GM23338 (cell line): ENCODE measurements around the gene SPAG16. TPM values are rescaled to one million over a fixed set of nuclear protein-coding genes. Genes with fewer than 3 reads are reported as not detected.

ENCODE experiments used
- ATAC-seq: fragments of 200-7000 bp; cut with Tn5 transposase; 3 replicates; pipeline ENCODE4 v1.9.1; 2020
- DNase-seq: peaks from one replicate; pipeline ENCODE4 v3.0.0-alpha.2; 2015; ENCODE audit warnings: low spot score
- H2AFZ ChIP-seq: fragments of 200-600 bp; sonication (generic); 2 replicates; pipeline ENCODE4 v1.8.0; 2016; ENCODE audit warnings: antibody characterized with exemption, mild to moderate bottlenecking, moderate library complexity
- H3F3A ChIP-seq: fragments of 200-600 bp; sonication (generic); replicated peaks from 2 replicates; pipeline ENCODE4 v1.8.0; 2017; ENCODE audit warnings: antibody characterized with exemption, mixed run types, low read depth
- H3K27ac ChIP-seq: fragments of 200-600 bp; sonication (generic); 2 replicates; pipeline ENCODE4 v1.6.1; 2016; ENCODE audit warnings: low read depth
- H3K27me3 ChIP-seq: fragments of 200-600 bp; sonication (generic); 2 replicates; pipeline ENCODE4 v1.8.0; 2016; ENCODE audit warnings: mild to moderate bottlenecking, mixed run types, moderate library complexity; ENCODE audit not compliant: insufficient read depth
- H3K36me3 ChIP-seq: fragments of 200-600 bp; sonication (generic); 2 replicates; pipeline ENCODE4 v1.8.0; 2016; ENCODE audit warnings: mild to moderate bottlenecking; ENCODE audit not compliant: insufficient read depth
- H3K4me1 ChIP-seq: fragments of 200-600 bp; sonication (generic); 2 replicates; pipeline ENCODE4 v1.8.0; 2016; ENCODE audit warnings: mild to moderate bottlenecking, moderate library complexity; ENCODE audit not compliant: insufficient read depth
- H3K4me2 ChIP-seq: fragments of 200-600 bp; sonication (generic); 2 replicates; pipeline ENCODE4 v1.7.1; 2017; ENCODE audit warnings: mixed run types
- H3K4me3 ChIP-seq: fragments of 200-600 bp; sonication (generic); 2 replicates; pipeline ENCODE4 v1.6.1; 2016; ENCODE audit warnings: mixed run types
- H3K79me2 ChIP-seq: fragments of 200-600 bp; sonication (generic); replicated peaks from 2 replicates; pipeline ENCODE4 v1.8.0; 2017; ENCODE audit warnings: mild to moderate bottlenecking; ENCODE audit not compliant: insufficient read depth
- H3K9me2 ChIP-seq: fragments of 200-600 bp; sonication (generic); 2 replicates; pipeline ENCODE4 v1.8.0; 2017; ENCODE audit not compliant: insufficient read depth
- H4K20me1 ChIP-seq: fragments of 200-600 bp; sonication (generic); replicated peaks from 2 replicates; pipeline ENCODE4 v1.8.0; 2017; ENCODE audit warnings: mild to moderate bottlenecking; ENCODE audit not compliant: insufficient read depth
- H3K27ac Mint-ChIP-seq: 2 replicates; pipeline ENCODE4 v1.8.0; 2020; ENCODE audit warnings: inconsistent platforms, mild to moderate bottlenecking, moderate library complexity, mixed read lengths
- H3K27me3 Mint-ChIP-seq: 3 replicates; pipeline ENCODE4 v1.8.0; 2022; ENCODE audit warnings: low read depth, mild to moderate bottlenecking, moderate library complexity, mixed read lengths, inconsistent platforms; ENCODE audit not compliant: insufficient read depth, poor library complexity
- H3K36me3 Mint-ChIP-seq: 3 replicates; pipeline ENCODE4 v1.8.0; 2021; ENCODE audit warnings: low read depth, mild to moderate bottlenecking, inconsistent platforms, moderate library complexity, mixed read lengths
- H3K4me1 Mint-ChIP-seq: 3 replicates; pipeline ENCODE4 v1.8.0; 2020; ENCODE audit warnings: mild to moderate bottlenecking, inconsistent platforms, mixed read lengths
- H3K4me3 Mint-ChIP-seq: 3 replicates; pipeline ENCODE4 v1.8.0; 2021; ENCODE audit warnings: moderate library complexity, mild to moderate bottlenecking, inconsistent platforms, mixed read lengths
- H3K9me3 Mint-ChIP-seq: 3 replicates; pipeline ENCODE4 v1.8.0; 2020; ENCODE audit warnings: moderate library complexity, mild to moderate bottlenecking, inconsistent platforms, mixed read lengths
- CREB1 ChIP-seq: fragments of 250-450 bp; sonication (Bioruptor Pico); IDR thresholded peaks from 2 replicates; pipeline ENCODE4 v1.5.0; 2020; ENCODE audit warnings: low read depth, mild to moderate bottlenecking, moderate library complexity
- CTCF ChIP-seq, 2 experiments: fragments of 200-600 bp in 1 of 2; sonication (generic) in 1 of 2; conservative IDR thresholded peaks; 2 replicates each; pipeline versions ENCODE4 v1.5.1 to v1.6.1; 2016 to 2017; ENCODE audit warnings: antibody characterized with exemption in 2 of 2, low read depth in 2 of 2, mild to moderate bottlenecking in 2 of 2, moderate library complexity in 1 of 2
- ETS1 ChIP-seq: IDR thresholded peaks from 2 replicates; pipeline ENCODE4 v1.6.1; 2016; ENCODE audit warnings: antibody characterized with exemption
- EZH2 ChIP-seq: fragments of 200-600 bp; sonication (generic); IDR thresholded peaks from one replicate; pipeline ENCODE4 v1.8.0; 2017; ENCODE audit warnings: antibody characterized with exemption, mild to moderate bottlenecking, low read depth; ENCODE audit not compliant: unreplicated experiment
- NANOG ChIP-seq: IDR thresholded peaks from 2 replicates; pipeline ENCODE4 v1.6.1; 2016; ENCODE audit warnings: antibody characterized with exemption, borderline replicate concordance
- POLR2AphosphoS5 ChIP-seq: IDR thresholded peaks from 2 replicates; pipeline ENCODE4 v1.6.1; 2016; ENCODE audit warnings: antibody characterized with exemption, low read depth
- ZNF114 ChIP-seq: fragments of 250-450 bp; sonication (Bioruptor Pico); IDR thresholded peaks from 2 replicates; pipeline ENCODE4 v1.5.0; 2020; ENCODE audit warnings: mild to moderate bottlenecking, moderate library complexity
- ZNF331 ChIP-seq: fragments of 250-450 bp; sonication (Bioruptor Pico); IDR thresholded peaks from 2 replicates; pipeline ENCODE4 v1.5.0; 2020; ENCODE audit warnings: low read depth, mild to moderate bottlenecking, moderate library complexity
- polyA plus RNA-seq: library from polyadenylated mRNA; unstranded; fragments of >200 nt; fragmentation: Nextera tagmentation; extraction: Ambion mirVana; gene quantifications from 2 replicates; pipeline ENCODE4 v1.2.1, GENCODE V29; 2016
- total RNA-seq: library from RNA; depleted of rRNA; stranded (reverse); fragments of >200 nt; shearing (Covaris generic); gene quantifications from 2 replicates; pipeline ENCODE4 v1.2.3, GENCODE V29; 2014
- TF ChIP-seq, protein P1 (sequence below): IDR thresholded peaks from one replicate; pipeline ENCODE4 v1.6.1; 2018; ENCODE audit warnings: antibody characterized with exemption; ENCODE audit not compliant: unreplicated experiment

The SPAG16 gene
- total and polyA plus RNA-seq, 2 experiments from 2014 or later = 19.7 to 47.8 TPM

DNA sequence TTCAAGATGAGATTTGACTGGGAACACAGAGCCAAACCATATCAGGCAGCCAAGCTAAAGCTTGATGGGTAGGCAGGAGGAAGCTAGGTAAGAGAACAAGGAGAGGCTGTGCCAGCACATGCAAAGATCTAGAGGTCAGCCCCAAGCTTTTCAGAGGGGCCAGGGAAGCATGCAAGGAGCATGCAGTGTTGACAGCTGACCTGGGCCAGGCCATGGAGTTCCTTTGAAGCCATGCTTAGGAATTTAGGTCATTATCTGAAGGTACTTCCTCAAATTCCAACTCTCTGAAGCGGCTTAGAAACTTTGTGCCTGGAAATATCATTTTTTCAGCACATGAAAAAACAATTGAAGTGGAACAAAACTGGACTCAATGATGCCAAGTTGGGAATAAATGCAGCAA lies 130.8 kb downstream of the SPAG16 start:
- Histone ChIP-seq H3K9me2 (peaks cover 6% of the 10 kb centered on the region; the same call in 1 of the 2 replicates), H3F3A (no peaks in the 10 kb centered on the region), H3K27me3 (no peaks in the 10 kb centered on the region), H4K20me1 (no peaks in the 10 kb centered on the region), H3K36me3 (no peaks in the 10 kb centered on the region), H2AFZ (no peak overlapping the region), H3K79me2 (no peaks in the 10 kb centered on the region), H3K4me1 (no peaks in the 10 kb centered on the region), H3K4me3 (no peak overlapping the region), H3K27ac (no peak overlapping the region), H3K4me2 (no peak overlapping the region)
- TF ChIP-seq CREB1 (CRISPR knock-in tag) = no peak
- TF ChIP-seq ZNF331 (CRISPR knock-in tag) = no peak
- TF ChIP-seq EZH2 = no peak
- TF ChIP-seq, protein P1, sequence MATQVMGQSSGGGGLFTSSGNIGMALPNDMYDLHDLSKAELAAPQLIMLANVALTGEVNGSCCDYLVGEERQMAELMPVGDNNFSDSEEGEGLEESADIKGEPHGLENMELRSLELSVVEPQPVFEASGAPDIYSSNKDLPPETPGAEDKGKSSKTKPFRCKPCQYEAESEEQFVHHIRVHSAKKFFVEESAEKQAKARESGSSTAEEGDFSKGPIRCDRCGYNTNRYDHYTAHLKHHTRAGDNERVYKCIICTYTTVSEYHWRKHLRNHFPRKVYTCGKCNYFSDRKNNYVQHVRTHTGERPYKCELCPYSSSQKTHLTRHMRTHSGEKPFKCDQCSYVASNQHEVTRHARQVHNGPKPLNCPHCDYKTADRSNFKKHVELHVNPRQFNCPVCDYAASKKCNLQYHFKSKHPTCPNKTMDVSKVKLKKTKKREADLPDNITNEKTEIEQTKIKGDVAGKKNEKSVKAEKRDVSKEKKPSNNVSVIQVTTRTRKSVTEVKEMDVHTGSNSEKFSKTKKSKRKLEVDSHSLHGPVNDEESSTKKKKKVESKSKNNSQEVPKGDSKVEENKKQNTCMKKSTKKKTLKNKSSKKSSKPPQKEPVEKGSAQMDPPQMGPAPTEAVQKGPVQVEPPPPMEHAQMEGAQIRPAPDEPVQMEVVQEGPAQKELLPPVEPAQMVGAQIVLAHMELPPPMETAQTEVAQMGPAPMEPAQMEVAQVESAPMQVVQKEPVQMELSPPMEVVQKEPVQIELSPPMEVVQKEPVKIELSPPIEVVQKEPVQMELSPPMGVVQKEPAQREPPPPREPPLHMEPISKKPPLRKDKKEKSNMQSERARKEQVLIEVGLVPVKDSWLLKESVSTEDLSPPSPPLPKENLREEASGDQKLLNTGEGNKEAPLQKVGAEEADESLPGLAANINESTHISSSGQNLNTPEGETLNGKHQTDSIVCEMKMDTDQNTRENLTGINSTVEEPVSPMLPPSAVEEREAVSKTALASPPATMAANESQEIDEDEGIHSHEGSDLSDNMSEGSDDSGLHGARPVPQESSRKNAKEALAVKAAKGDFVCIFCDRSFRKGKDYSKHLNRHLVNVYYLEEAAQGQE = no peak
- no peak for TF ChIP-seq CTCF (conservative IDR thresholded peaks at IDR 0.05; ENCODE audit: low read depth in 2 of 2)
- no peak for TF ChIP-seq NANOG
- Mint-ChIP-seq H3K4me3 (no peak overlapping the region), H3K36me3 (no peaks in the 10 kb centered on the region), H3K4me1 (no peaks in the 10 kb centered on the region), H3K27me3 (no peaks in the 10 kb centered on the region), H3K27ac (no peak overlapping the region), H3K9me3 (no peaks in the 10 kb centered on the region)
- DNase-seq (no peak), ATAC-seq (no peak)

DNA sequence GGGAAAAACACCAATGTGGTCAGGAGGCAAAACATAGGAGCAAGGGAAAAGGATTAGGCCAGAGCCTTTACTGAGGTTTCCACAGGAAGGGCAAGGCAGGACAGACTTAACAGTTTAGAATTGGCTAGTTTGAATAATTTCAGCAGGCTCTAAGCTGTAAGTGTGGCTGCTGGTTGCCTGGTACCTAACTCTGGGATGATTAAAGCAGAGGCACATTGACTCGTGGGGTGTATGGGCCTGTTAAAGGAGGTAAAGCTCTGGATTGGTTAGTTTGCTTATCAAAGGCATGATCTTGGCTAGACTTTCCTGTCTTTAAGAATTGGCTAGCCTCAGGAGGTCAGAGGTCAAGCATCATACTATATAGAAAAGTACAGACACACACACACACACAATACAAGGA lies 132.6 kb downstream of the SPAG16 start:
- no peak for DNase-seq
- H3K27me3 ChIP-seq = no peaks in the 10 kb centered on the region
- H3K36me3 Mint-ChIP-seq = peaks cover 4% of the 10 kb centered on the region; the same call in 1 of the 3 replicates
- no peaks in the 10 kb centered on the region for H3F3A ChIP-seq
- no peak overlapping the region for H3K27ac Mint-ChIP-seq
- H3K4me2 ChIP-seq = no peak overlapping the region
- H3K4me1 ChIP-seq = no peaks in the 10 kb centered on the region
- H3K36me3 ChIP-seq = no peaks in the 10 kb centered on the region
- no peaks in the 10 kb centered on the region for H3K79me2 ChIP-seq
- peaks cover 8% of the 10 kb centered on the region for H3K9me3 Mint-ChIP-seq
- no peaks in the 10 kb centered on the region for H3K4me1 Mint-ChIP-seq
- no peak for ATAC-seq
- no peaks in the 10 kb centered on the region for H3K27me3 Mint-ChIP-seq
- H3K4me3 ChIP-seq = no peak overlapping the region
- H3K9me2 ChIP-seq = peaks cover 6% of the 10 kb centered on the region; the same call in 1 of the 2 replicates
- no peak overlapping the region for H3K4me3 Mint-ChIP-seq
- H4K20me1 ChIP-seq = no peaks in the 10 kb centered on the region
- H3K27ac ChIP-seq = no peak overlapping the region
- no peak overlapping the region; the same call in 1 of the 2 replicates for H2AFZ ChIP-seq
- TF ChIP-seq ETS1 (no peak), POLR2AphosphoS5 (no peak), ZNF114 (no peak), EZH2 (no peak)
- TF ChIP-seq, protein P1 = no peak
